Parathyroid adenoma (tissue), 2 donors: Measurements from ENCODE around the gene SLC2A2.

Source experiments
- H2AFZ ChIP-seq: fragments of 300-600 bp; sonication (generic); one replicate; pipeline ENCODE4 v1.7.0; 2017; ENCODE audit warnings: antibody characterized with exemption, mild to moderate bottlenecking
- H3K27ac ChIP-seq: fragments of 300-600 bp; sonication (generic); one replicate; pipeline ENCODE4 v1.7.0; 2017
- H3K27me3 ChIP-seq: fragments of 300-600 bp; sonication (generic); one replicate; pipeline ENCODE4 v1.7.0; 2017; ENCODE audit warnings: low read length; ENCODE audit not compliant: control insufficient read depth, insufficient read depth
- H3K36me3 ChIP-seq: fragments of 300-600 bp; sonication (generic); one replicate; pipeline ENCODE4 v1.7.0; 2017; ENCODE audit warnings: low read length; ENCODE audit not compliant: control insufficient read depth, insufficient read depth
- H3K4me1 ChIP-seq: fragments of 300-600 bp; sonication (generic); one replicate; pipeline ENCODE4 v1.7.0; 2017; ENCODE audit warnings: control low read depth
- H3K4me2 ChIP-seq: fragments of 300-600 bp; sonication (generic); one replicate; pipeline ENCODE4 v1.7.0; 2017; ENCODE audit warnings: low read length
- H3K4me3 ChIP-seq: fragments of 300-600 bp; sonication (generic); one replicate; pipeline ENCODE4 v1.7.0; 2017; ENCODE audit warnings: low read depth, low read length
- H3K79me2 ChIP-seq: fragments of 300-600 bp; sonication (generic); one replicate; pipeline ENCODE4 v1.7.0; 2017; ENCODE audit warnings: control low read depth
- H3K9ac ChIP-seq: fragments of 300-600 bp; sonication (generic); one replicate; pipeline ENCODE4 v1.7.0; 2017; ENCODE audit warnings: mild to moderate bottlenecking
- H3K9me3 ChIP-seq: fragments of 300-600 bp; sonication (generic); one replicate; pipeline ENCODE4 v1.7.0; 2017; ENCODE audit warnings: low read length; ENCODE audit not compliant: control insufficient read depth
- CTCF ChIP-seq: fragments of 300-600 bp; sonication (generic); IDR thresholded peaks from one replicate; pipeline ENCODE4 v1.7.0; 2017; ENCODE audit warnings: antibody characterized with exemption, mild to moderate bottlenecking
- donor health status: primary hyperparathyroidism.

SLC2A2 gene

DNA sequence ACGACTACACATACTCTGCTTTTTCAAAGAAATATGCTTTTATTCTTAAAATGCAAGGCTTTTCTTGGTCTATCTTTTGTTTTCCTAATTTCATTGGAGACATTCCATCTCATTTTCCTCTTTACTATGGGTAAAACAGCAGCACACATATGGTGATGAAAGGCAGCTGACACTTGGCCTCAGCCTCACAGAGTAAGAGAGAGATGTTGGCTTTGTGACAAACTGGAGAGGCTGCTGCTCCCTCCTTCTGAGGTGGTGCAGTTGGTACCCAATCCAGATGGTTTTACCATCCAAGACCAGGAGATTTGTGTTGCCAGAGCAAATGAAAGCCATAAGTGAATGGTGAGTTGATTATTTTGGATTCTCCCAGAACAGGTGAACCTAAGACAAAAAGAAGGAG is 13.2 kb upstream of the SLC2A2 start:
- TF ChIP-seq CTCF = no peak
- Histone ChIP-seq H3K4me2 (no peak overlapping the region), H3K9me3 (no peaks in the 10 kb centered on the region), H3K27ac (no peak overlapping the region), H3K36me3 (no peaks in the 10 kb centered on the region), H2AFZ (no peak overlapping the region), H3K4me1 (no peaks in the 10 kb centered on the region), H3K4me3 (no peak overlapping the region), H3K9ac (no peak overlapping the region), H3K79me2 (no peaks in the 10 kb centered on the region), H3K27me3 (no peaks in the 10 kb centered on the region)

DNA sequence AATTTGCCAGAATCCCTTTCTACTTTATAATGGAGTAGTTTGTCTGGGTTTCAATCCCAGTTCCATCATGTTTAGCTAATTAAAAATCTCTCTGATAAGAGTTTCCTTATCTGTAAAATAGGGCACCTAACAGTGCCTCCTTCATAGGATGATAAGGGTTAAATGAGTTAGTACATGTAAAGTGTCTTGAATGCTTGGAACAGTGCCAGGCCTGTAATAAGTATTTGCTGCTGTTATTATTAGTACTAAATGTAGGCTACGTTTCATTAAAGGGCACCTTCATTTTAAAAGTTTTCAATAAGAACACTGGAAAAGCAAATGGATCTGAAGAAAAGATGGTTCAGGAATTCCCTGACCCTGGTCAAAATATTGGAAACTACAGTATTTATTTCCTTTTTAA is 11.8 kb upstream of the SLC2A2 start:
- H3K4me3 ChIP-seq = no peak overlapping the region
- H3K9ac ChIP-seq = no peak overlapping the region
- H3K36me3 ChIP-seq = no peaks in the 10 kb centered on the region
- H3K27me3 ChIP-seq = no peaks in the 10 kb centered on the region
- no peaks in the 10 kb centered on the region for H3K9me3 ChIP-seq
- H3K79me2 ChIP-seq = no peaks in the 10 kb centered on the region
- no peaks in the 10 kb centered on the region for H3K4me1 ChIP-seq
- no peak for TF ChIP-seq CTCF
- no peak overlapping the region for H3K4me2 ChIP-seq
- H2AFZ ChIP-seq = no peak overlapping the region
- no peak overlapping the region for H3K27ac ChIP-seq

- Histone ChIP-seq H3K9ac (no peak overlapping the region), H3K9me3 (no peaks in the 10 kb centered on the region), H3K4me3 (peak overlapping the region; percentile 45), H2AFZ (peak overlapping the region; percentile 81), H3K4me1 (peaks cover 3% of the 10 kb centered on the region), H3K36me3 (no peaks in the 10 kb centered on the region), H3K27ac (no peak overlapping the region), H3K27me3 (no peaks in the 10 kb centered on the region), H3K4me2 (peak overlapping the region; percentile 72), H3K79me2 (no peaks in the 10 kb centered on the region)
- no peak for TF ChIP-seq CTCF
These were observed 2.3 kb upstream of the SLC2A2 start for GRCh38 chr3:171028779-171029232.

- Histone ChIP-seq H3K27ac (no peak overlapping the region), H3K9me3 (no peaks in the 10 kb centered on the region), H2AFZ (peak overlapping the region; percentile 81), H3K36me3 (no peaks in the 10 kb centered on the region), H3K27me3 (no peaks in the 10 kb centered on the region), H3K79me2 (no peaks in the 10 kb centered on the region), H3K4me2 (peak overlapping the region; percentile 72), H3K9ac (no peak overlapping the region), H3K4me3 (peak overlapping the region; percentile 45), H3K4me1 (peaks cover 3% of the 10 kb centered on the region)
- TF ChIP-seq CTCF = no peak
These were observed 1.7 kb upstream of the SLC2A2 start for GRCh38 chr3:171028025-171028778.

GRCh38 chr3:171023566-171023965 is 3.0 kb downstream of the SLC2A2 start:
- H3K79me2 ChIP-seq = no peaks in the 10 kb centered on the region
- H3K9me3 ChIP-seq = no peaks in the 10 kb centered on the region
- H3K4me2 ChIP-seq = no peak overlapping the region
- no peak overlapping the region for H3K9ac ChIP-seq
- no peak overlapping the region for H2AFZ ChIP-seq
- H3K27me3 ChIP-seq = no peaks in the 10 kb centered on the region
- peaks cover 3% of the 10 kb centered on the region for H3K4me1 ChIP-seq
- no peak overlapping the region for H3K4me3 ChIP-seq
- no peak overlapping the region for H3K27ac ChIP-seq
- H3K36me3 ChIP-seq = no peaks in the 10 kb centered on the region
- TF ChIP-seq CTCF = no peak
